22Rv1 (cell line): ENCODE measurements around the gene FRS3.

Source experiments
- CTCF ChIP-seq: fragments of 450-650 bp; IDR thresholded peaks from 2 replicates; pipeline ENCODE4 v1.5.1; 2017; ENCODE audit warnings: mild to moderate bottlenecking
- ZFX ChIP-seq: fragments of 450-650 bp; IDR thresholded peaks from 2 replicates; pipeline ENCODE4 v1.6.1; 2017; ENCODE audit warnings: antibody characterized with exemption, borderline replicate concordance

- TF ChIP-seq CTCF (no peak), ZFX (no peak)
Measured at GRCh38 chr6:41763470-41763869, 16.2 kb downstream of the FRS3 start.
